Right atrium auricular region (tissue), 2 donors: Measurements from ENCODE around the gene TSHZ3. TPM values are rescaled to one million over a fixed set of nuclear protein-coding genes. Genes with fewer than 3 reads are reported as not detected.

Source experiments
- DNase-seq: peaks from one replicate; pipeline ENCODE4 v3.0.0-alpha.2; 2019; ENCODE audit warnings: low spot score
- H3K27ac ChIP-seq, 2 donors: fragments of 200-600 bp; sonication (generic); 1 replicate in 1 of 2; 2 replicates in 1 of 2; pipeline ENCODE4 v1.5.1; 2016 to 2019
- H3K27me3 ChIP-seq, 2 donors: fragments of 200-600 bp; sonication (generic); one replicate each; pipeline versions ENCODE4 v1.5.1 to v1.6.0; 2017 to 2019
- H3K36me3 ChIP-seq: fragments of 200-600 bp; sonication (generic); one replicate; pipeline ENCODE4 v1.5.1; 2016
- H3K4me1 ChIP-seq, 2 donors: fragments of 200-600 bp; sonication (generic); one replicate each; pipeline versions ENCODE4 v1.5.1 to v1.6.0; 2017 to 2019
- H3K4me3 ChIP-seq, 2 donors: fragments of 200-600 bp; sonication (generic); 1 replicate in 1 of 2; 2 replicates in 1 of 2; pipeline ENCODE4 v1.5.1; 2017 to 2019; ENCODE audit warnings: mild to moderate bottlenecking in 1 of 2, moderate library complexity in 1 of 2
- H3K9me3 ChIP-seq, 2 donors: fragments of 200-600 bp; sonication (generic); one replicate each; pipeline ENCODE4 v1.5.1; 2019
- total RNA-seq, 2 donors: library from RNA; depleted of rRNA; stranded (reverse); fragments of >200 nt; gene quantifications; one replicate each; pipeline ENCODE4 v1.1.0, GENCODE V29; 2016
- TF ChIP-seq, protein P1 (sequence below), 2 donors: fragments of 200-600 bp; sonication (generic); IDR thresholded peaks; one replicate each; pipeline ENCODE4 v1.5.1; 2019; ENCODE audit warnings: antibody characterized with exemption in 2 of 2

The TSHZ3 gene
- total RNA-seq, 2 donors from 2014 or later, result 3.9 to 5.6 TPM

DNA sequence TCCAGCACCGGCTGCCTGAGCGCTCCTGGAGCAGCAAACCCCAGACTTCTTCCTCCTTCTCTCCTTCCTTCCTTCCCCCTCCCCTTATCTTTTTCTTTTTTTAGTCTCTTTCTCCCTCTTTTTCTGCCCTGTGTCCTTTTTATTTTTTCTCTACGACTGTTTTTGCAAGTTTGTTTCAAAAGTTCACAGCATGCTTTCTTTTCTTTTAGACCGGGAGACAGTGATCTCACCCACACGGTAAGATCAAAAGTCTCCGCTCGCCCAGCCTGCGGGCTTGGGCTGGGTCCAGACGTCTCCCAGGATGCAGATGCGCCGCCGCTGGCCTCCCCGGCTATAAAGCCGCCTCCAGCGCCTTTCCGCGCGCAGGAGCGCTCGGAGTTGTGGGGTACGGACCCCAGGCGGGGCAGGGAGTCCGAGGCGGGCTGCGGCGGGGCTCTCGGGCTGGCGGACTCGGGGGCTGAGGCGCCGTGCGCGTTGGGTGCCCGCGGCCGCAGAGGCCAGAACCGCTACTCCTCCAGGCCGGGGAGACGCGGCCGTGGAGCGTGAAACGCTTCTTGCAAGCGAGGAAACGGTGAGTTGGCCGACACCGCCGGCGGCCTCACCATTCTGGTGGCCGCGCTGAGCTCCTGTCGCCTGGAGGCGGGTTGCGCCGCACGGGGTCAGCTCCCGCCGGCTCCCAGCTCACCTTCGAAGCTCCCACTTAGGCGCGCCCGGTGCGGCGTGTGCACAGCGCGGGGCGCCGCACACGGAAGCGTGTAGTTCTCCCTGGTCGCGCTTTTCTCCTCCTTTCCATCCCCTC, 2.0 kb upstream of the TSHZ3 start:
- no peak for DNase-seq
- H3K4me1 ChIP-seq, result peaks cover 0 to 30% of the 10 kb centered on the region in 2 donors
- peaks cover 8 to 20% of the 10 kb centered on the region in 2 donors for H3K27me3 ChIP-seq
- no peaks in the 10 kb centered on the region for H3K36me3 ChIP-seq
- H3K4me3 ChIP-seq, result peak overlapping the region; percentile 49 to 89
- H3K9me3 ChIP-seq, result no peaks in the 10 kb centered on the region
- TF ChIP-seq, protein P1, sequence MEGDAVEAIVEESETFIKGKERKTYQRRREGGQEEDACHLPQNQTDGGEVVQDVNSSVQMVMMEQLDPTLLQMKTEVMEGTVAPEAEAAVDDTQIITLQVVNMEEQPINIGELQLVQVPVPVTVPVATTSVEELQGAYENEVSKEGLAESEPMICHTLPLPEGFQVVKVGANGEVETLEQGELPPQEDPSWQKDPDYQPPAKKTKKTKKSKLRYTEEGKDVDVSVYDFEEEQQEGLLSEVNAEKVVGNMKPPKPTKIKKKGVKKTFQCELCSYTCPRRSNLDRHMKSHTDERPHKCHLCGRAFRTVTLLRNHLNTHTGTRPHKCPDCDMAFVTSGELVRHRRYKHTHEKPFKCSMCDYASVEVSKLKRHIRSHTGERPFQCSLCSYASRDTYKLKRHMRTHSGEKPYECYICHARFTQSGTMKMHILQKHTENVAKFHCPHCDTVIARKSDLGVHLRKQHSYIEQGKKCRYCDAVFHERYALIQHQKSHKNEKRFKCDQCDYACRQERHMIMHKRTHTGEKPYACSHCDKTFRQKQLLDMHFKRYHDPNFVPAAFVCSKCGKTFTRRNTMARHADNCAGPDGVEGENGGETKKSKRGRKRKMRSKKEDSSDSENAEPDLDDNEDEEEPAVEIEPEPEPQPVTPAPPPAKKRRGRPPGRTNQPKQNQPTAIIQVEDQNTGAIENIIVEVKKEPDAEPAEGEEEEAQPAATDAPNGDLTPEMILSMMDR (IDR thresholded peaks at IDR 0.05), result no peak
- H3K27ac ChIP-seq, result peak overlapping the region; percentile 57 to 70

DNA sequence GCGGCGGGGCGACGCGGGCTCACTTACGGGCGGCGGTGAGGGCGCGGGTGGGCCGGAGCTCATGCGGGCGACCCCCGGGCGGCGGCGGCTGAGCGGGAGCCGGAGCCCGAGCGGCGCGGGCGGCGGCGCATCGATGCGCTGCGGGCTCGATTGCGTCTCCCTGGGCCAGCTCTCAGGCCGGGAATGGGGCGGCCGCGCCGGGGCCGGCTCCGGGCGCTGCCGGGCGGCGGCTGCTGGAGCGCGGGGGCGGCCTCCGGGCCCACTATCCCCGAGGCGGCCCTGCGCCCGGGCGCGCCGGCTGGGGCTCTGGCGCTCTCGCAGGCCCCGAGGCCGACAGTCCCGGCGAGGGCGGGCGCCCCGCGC, 1.4 kb upstream of the TSHZ3 start:
- peaks cover 0 to 29% of the 10 kb centered on the region in 2 donors for H3K4me1 ChIP-seq
- H3K27ac ChIP-seq, result peak overlapping the region; percentile 78 to 89
- no peaks in the 10 kb centered on the region for H3K36me3 ChIP-seq
- H3K4me3 ChIP-seq, result peak overlapping the region; percentile 85 to 89
- no peak for DNase-seq
- TF ChIP-seq, protein P1 (IDR thresholded peaks at IDR 0.05), result no peak
- H3K27me3 ChIP-seq, result peaks cover 6 to 20% of the 10 kb centered on the region in 2 donors
- no peaks in the 10 kb centered on the region for H3K9me3 ChIP-seq

DNA sequence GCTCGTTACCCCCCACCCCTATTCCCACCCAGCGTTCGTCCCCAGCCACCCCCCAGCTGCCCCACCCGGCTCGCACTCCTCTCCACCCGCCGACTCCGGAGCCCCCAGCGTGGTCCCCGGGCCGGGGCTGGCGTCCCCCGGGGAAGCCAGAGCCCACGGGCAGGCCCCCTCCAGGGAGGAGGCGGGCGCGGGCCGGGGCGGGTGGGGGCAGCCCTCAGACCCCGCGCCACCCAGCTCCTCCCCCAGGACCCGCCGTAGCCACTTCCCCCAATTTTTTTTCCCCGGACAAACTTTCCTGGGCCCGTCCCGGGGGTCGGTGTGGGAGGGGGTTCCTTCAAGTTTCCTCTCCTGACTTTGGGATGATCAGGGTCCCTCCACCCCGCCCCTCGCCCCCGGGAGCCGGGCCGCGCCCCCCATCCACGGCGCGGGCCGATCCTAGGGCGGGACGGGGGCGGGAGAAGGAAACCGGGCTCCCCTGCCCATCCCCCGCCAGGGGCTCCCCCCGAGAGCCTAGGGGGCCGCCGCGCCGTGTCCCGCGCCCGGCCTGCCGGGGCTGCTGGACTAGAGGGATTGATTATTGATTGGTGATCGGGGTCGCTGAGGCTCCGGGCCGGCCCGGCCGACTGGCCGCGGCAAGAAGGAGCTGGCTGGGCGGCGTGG, 927 bp upstream of the TSHZ3 start:
- Histone ChIP-seq H3K27ac (peak overlapping the region; percentile 78 to 89), H3K27me3 (peaks cover 3 to 19% of the 10 kb centered on the region in 2 donors), H3K4me3 (peak overlapping the region; percentile 85 to 89), H3K36me3 (no peaks in the 10 kb centered on the region), H3K9me3 (no peaks in the 10 kb centered on the region), H3K4me1 (peaks cover 0 to 29% of the 10 kb centered on the region in 2 donors)
- TF ChIP-seq, protein P1 (IDR thresholded peaks at IDR 0.05), result no peak
- no peak for DNase-seq

DNA sequence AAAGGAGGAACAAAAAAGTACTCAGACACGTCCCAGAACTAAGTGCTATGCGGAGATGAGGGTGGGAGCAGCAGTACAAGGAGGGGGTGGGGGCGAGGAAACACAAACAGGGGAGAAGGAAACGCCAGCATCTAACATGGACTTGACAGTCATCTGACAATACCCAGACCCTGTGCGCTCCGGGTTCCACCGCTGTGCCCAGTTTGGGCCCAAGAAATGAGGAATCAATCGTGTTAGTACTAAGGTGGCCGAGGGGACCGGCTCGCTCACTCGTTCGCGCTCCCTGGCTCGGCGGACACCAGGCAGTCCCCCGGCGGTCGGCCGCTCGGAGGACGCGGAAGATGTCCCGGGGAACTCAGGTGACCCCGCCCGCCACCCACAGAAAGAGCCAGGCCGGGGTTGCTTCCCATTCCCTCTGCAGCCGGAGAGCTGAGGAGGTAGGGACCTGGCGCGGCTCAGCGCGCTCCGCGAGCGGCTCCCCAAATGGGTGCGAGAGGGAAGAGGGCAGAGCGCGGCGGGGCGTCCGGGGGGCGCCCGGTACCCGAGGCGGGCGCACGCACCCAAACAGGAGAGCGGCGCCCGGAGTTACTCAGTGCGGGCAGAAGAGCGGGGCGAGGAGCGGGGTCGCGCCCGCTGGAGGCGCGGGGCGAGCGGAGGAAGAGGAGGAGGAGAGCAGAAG, 616 bp downstream of the TSHZ3 start:
- no peaks in the 10 kb centered on the region for H3K36me3 ChIP-seq
- no peak for DNase-seq
- H3K27ac ChIP-seq, result peak overlapping the region; percentile 78 to 89
- peak overlapping the region; percentile 85 to 89 for H3K4me3 ChIP-seq
- TF ChIP-seq, protein P1 (IDR thresholded peaks at IDR 0.05), result no peak
- H3K27me3 ChIP-seq, result peaks cover 0 to 6% of the 10 kb centered on the region in 2 donors
- no peaks in the 10 kb centered on the region for H3K9me3 ChIP-seq
- peaks cover 0 to 29% of the 10 kb centered on the region in 2 donors for H3K4me1 ChIP-seq

DNA sequence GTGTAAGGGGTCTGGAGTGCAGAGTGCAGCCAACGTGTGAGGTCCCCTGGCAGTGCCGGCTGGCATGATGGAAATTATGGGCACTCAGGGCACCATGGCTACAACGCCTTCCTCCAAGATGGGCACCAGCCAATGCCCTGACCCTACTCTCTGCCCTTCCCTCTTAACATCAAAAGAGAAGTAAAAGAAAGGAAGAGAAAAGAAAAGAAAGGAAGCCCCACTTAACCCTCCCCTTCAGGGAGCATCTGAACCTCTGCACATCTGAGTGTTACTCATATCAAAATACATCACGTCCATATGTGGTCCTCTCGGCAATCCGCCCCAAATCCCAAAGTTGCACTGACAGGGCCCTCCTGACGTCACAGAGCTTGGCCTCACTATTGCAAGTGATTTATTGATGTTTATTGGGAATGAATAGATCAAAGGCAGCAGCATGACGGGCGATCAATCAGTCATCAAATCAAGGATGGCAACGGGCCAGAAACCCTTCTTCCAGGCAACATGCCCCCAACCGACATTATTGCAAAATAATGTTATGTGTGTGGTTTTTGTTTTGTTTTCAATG, 1.3 kb downstream of the TSHZ3 start:
- H3K4me3 ChIP-seq, result peak overlapping the region; percentile 85 to 89
- no peaks in the 10 kb centered on the region for H3K9me3 ChIP-seq
- no peak for DNase-seq
- H3K4me1 ChIP-seq, result peaks cover 0 to 29% of the 10 kb centered on the region in 2 donors
- H3K27ac ChIP-seq, result peak overlapping the region; percentile 78 to 89
- TF ChIP-seq, protein P1 (IDR thresholded peaks at IDR 0.05), result no peak
- H3K36me3 ChIP-seq, result no peaks in the 10 kb centered on the region
- peaks cover 0 to 6% of the 10 kb centered on the region in 2 donors for H3K27me3 ChIP-seq
